Measurements from ENCODE around the gene NRG3.
"Not testable (repeated sequence)": the region's sequence is repeated elsewhere in the genome, so short reads cannot be mapped to it uniquely, and the experiment has no call there.

Gene NRG3

GRCh38 chr10:82267960-82268359 is 393.0 kb downstream of the NRG3 start:
- no peak for DNase-seq (ENCODE audit: low read depth in 4 of 4, low spot score in 1 of 4)

GRCh38 chr10:82277591-82277990 is 402.6 kb downstream of the NRG3 start:
- DNase-seq (ENCODE audit: low read depth in 4 of 4, low spot score in 1 of 4), result no peak

- no peak for DNase-seq (ENCODE audit: low read depth in 4 of 4, low spot score in 1 of 4)
These were observed 403.6 kb downstream of the NRG3 start for GRCh38 chr10:82278401-82279182.

- DNase-seq (ENCODE audit: low read depth in 4 of 4, low spot score in 1 of 4), result no peak
These were observed 407.9 kb downstream of the NRG3 start for GRCh38 chr10:82282782-82283456.

- DNase-seq (ENCODE audit: low read depth in 4 of 4, low spot score in 1 of 4), result no peak
These were observed 409.2 kb downstream of the NRG3 start for GRCh38 chr10:82284180-82284579.

GRCh38 chr10:82288461-82288881 is 413.5 kb downstream of the NRG3 start:
- no peak for DNase-seq (ENCODE audit: low read depth in 4 of 4, low spot score in 1 of 4)

GRCh38 chr10:82289945-82290344 is 415.0 kb downstream of the NRG3 start:
- DNase-seq (ENCODE audit: low read depth in 4 of 4, low spot score in 1 of 4), result no peak

- no peak for DNase-seq (ENCODE audit: low read depth in 4 of 4, low spot score in 1 of 4)
These were observed 419.9 kb downstream of the NRG3 start for GRCh38 chr10:82294874-82295378.

- DNase-seq (ENCODE audit: low read depth in 4 of 4, low spot score in 1 of 4), result no peak
These were observed 433.6 kb downstream of the NRG3 start for GRCh38 chr10:82308641-82309040.

- DNase-seq (ENCODE audit: low read depth in 4 of 4, low spot score in 1 of 4), result no peak
These were observed 435.8 kb downstream of the NRG3 start for GRCh38 chr10:82310839-82311238.

GRCh38 chr10:82313401-82313800 is 438.4 kb downstream of the NRG3 start:
- no peak for DNase-seq (ENCODE audit: low read depth in 4 of 4, low spot score in 1 of 4)

- no peak for DNase-seq (ENCODE audit: low read depth in 4 of 4, low spot score in 1 of 4)
These were observed 443.5 kb downstream of the NRG3 start for GRCh38 chr10:82318534-82318933.

- DNase-seq (ENCODE audit: low read depth in 4 of 4, low spot score in 1 of 4), result no peak
These were observed 444.1 kb downstream of the NRG3 start for GRCh38 chr10:82319074-82319473.

GRCh38 chr10:82319562-82319961 is 444.6 kb downstream of the NRG3 start:
- no peak for DNase-seq (ENCODE audit: low read depth in 4 of 4, low spot score in 1 of 4)

- no peak for DNase-seq (ENCODE audit: low read depth in 4 of 4, low spot score in 1 of 4)
These were observed 446.7 kb downstream of the NRG3 start for GRCh38 chr10:82321724-82322123.

GRCh38 chr10:82331716-82332115 is 456.7 kb downstream of the NRG3 start:
- no peak for DNase-seq (ENCODE audit: low read depth in 4 of 4, low spot score in 1 of 4)

GRCh38 chr10:82335831-82336230 is 460.8 kb downstream of the NRG3 start:
- no peak for DNase-seq (ENCODE audit: low read depth in 4 of 4, low spot score in 1 of 4)

GRCh38 chr10:82340166-82340565 is 465.2 kb downstream of the NRG3 start:
- DNase-seq (ENCODE audit: low read depth in 4 of 4, low spot score in 1 of 4), result no peak

- DNase-seq (ENCODE audit: low read depth in 4 of 4, low spot score in 1 of 4), result not testable (repeated sequence)
These were observed 474.6 kb downstream of the NRG3 start for GRCh38 chr10:82349590-82349989.

- DNase-seq (ENCODE audit: low read depth in 4 of 4, low spot score in 1 of 4), result no peak
These were observed 478.4 kb downstream of the NRG3 start for GRCh38 chr10:82353381-82353780.

- no peak for DNase-seq (ENCODE audit: low read depth in 4 of 4, low spot score in 1 of 4)
These were observed 483.6 kb downstream of the NRG3 start for GRCh38 chr10:82358486-82359099.

GRCh38 chr10:82361256-82361655 is 486.3 kb downstream of the NRG3 start:
- DNase-seq (ENCODE audit: low read depth in 4 of 4, low spot score in 1 of 4), result no peak

All from stimulated activated CD4-positive, alpha-beta T cell treated with anti-CD3 and anti-CD28 coated beads, Interleukin-1b, Interleukin-23, amount 100 ng/mL, for 24 hours (primary cell).